Stimulated activated CD8-positive, alpha-beta memory T cell treated with anti-CD3 and anti-CD28 coated beads, Interleukin-7, amount 100 ng/mL, for 24 hours (primary cell): ENCODE results near the gene ACTL10.
"Not testable (repeated sequence)": the region's sequence is repeated elsewhere in the genome, so short reads cannot be mapped to it uniquely, and the experiment has no call there.

Source experiments
- DNase-seq: peaks from one replicate; pipeline ENCODE4 v3.0.0-alpha.2; 2020; ENCODE audit warnings: low read depth

Gene ACTL10

DNA sequence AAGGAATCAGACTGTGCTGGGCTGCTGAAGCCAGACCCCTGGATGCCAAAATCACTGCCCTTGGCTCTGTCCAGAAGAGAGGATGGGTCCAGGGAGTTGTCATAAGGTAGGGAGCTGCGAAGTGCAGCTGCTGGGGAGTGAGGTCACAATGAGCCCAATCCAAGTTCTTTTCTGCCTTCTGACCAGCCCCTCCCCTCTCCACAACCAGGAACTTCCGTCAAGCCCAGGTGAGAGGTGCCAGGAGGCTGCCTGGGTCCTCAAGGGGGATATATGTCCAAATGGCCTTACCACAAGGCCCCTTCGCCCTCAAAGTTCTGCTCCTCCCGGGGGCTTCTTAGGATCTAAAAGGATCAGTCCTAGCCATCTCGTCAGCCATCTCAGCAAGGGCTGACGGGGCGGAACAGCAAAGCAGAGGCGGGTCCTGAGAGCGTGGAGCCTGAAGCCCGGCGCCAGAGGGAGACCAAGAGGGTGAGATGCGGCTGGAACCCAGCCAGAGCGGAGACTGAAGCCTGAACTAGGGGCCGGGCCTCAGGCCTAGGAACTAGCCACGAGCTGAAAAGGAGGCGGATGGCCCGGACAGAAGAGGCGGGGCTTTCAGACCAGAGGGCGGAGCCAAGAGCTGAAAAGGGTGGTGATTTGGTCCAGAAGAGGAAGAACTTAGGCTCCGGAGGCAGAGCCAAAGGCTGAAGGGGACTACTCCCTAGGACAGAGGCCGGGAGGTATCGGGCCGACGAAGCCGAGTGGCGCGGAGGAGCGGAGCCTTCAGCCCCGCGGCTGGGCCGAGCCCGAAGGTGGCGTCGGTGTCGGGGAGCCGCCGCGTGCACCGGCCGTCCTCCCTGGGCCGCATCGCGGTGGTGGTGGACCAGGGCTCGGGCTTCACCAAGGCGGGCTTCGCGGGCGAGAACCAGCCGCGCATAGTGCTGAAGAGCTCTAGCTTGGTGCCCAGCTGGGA is at the start of gene ACTL10:
TSS of gene ACTL10 (plus strand) at position 651 of the 952 bp plus-strand sequence. CDS start 555 bp downstream, outside the sequence.
- peak; percentile 79 for DNase-seq

DNA sequence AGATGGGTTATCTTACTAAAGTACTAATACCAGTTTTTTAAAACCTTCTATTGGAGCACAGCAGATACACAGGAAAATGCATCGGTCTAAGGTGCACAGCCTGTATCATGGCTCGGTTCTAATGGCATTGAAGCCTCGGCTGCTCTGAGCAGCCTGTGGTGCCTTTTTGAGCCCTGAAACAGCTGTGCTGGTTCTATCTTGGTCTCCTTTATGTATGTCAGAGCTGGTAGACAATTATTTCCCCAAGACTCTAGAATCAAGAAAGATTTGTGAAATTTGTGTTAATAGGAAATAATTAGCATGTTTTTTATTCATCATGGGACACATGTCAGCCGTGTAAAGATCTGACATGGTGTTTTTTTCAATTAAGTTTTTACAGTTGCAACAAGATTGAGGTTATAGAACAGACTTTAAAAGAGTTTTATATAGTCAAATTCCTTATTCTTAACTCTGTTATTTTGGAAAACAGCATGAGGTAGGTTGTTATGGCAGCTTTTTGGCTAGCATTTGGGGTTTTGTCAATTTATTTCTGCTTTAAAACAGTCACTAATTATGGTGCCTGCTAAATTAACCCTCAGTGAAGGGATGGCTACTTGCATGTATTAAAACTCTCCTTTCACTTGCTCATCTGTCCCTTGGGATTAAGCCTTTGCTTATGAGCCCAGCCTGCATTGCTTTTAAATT is 44.9 kb upstream of the ACTL10 start:
- no peak for DNase-seq

DNA sequence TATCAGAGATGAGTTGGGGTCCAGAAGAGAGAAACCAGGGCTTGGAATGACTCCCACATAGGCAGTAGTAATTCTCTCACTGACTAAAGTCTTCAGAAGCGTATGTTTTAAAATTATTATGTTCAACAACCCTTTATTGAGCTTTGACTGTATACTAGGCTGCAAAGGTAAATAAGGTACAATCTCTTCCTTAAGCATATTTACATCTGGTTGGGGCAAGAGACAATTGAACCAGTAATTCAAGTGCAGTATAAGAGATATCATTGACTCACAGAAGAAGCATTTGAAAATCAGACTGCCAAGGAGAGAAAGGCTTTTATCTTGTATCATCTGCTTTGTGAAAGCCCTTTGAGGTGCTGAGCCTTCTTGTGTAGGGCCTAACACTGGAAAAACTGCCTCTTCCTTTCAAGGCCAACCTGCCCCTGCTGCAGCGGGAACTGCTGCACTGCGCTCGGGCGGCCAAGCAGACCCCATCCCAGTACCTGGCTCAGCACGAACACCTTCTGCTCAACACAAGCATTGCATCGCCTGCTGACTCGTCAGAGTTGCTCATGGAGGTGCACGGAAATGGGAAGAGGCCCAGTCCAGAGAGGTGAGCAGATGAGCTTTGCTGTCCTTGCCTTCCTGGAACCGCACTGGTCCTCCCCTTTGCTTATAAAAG is 43.9 kb upstream of the ACTL10 start:
- no peak for DNase-seq

DNA sequence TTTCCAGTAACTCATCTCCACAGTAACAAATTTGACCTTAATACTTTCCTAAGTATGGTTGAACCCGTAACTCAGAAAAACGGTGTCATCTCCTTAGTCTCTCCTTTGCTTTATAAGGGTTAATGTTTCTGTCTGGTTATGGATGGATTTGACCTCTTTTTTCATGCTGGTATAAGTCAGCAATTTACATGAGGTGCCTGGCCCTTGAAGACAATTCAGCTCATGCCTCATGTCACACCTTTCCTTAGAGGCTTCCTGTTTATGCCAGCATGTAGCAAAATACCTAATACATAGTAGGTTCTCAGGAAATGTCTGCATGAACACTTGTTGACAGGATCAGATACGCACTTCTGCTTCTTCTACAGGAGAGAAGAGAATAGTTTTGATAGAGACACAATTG is 42.3 kb upstream of the ACTL10 start:
- no peak for DNase-seq

DNA sequence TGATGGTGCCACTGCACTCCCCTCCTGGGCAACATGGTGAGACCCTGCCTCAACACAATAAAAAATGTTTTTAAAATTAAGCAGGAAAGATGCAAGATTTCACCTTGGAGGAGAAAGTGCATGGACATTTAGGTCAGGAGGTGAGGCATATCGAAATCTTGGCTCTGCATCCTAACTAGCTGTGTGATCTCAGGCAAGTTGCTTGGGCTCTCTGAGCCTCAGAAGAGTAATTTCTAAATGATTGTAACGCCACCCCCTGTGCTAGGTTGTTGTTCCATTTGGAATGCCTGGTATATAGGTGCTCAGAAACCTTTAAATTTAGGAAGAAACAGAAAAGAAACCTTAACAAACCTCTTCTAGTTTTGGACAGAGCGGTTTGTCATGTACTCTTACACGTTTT is 40.6 kb upstream of the ACTL10 start:
- no peak for DNase-seq

GRCh38 chr20:33627577-33628216 is 39.0 kb upstream of the ACTL10 start:
- no peak for DNase-seq

- no peak for DNase-seq
Observed at GRCh38 chr20:33629533-33629932, 37.2 kb upstream of the ACTL10 start.

DNA sequence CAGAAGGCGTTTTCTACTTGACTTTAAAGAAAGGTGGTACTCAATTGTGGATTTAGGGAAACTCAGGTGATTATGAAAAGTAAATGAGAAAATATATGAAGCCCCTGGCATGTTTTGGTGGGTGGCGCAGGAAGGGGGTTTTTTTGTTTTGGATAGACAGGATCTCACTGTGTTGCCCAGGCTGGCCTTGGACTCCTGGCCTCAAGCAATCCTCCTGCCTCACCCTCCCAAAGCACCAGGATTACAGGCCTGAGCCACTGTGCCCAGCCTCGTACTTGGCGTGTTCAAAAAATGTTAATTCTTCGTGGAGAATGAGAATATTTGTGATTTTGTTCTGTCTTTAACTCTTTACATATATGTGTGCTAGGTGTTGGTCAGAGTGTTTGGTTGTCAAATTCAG is 36.8 kb upstream of the ACTL10 start:
- no peak for DNase-seq

DNA sequence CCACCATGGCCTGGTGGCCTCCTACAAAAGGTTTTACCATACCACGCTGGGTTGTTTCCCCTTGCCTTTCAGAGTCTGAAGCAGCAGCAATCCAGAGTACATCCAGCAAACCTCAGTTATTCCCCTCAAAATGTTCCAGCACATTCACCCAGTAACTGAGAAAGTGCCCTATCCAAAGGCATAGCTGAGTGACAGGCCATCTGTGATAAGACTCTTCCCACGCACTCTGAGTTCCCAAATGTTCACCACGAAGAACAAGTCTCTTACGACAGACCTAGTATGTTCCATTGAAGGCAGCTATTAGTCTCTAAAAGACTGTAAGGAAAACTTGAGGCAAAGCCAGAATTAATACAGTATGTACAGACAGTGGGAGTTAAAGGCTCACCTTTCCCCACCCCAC is 36.2 kb upstream of the ACTL10 start:
- no peak for DNase-seq

DNA sequence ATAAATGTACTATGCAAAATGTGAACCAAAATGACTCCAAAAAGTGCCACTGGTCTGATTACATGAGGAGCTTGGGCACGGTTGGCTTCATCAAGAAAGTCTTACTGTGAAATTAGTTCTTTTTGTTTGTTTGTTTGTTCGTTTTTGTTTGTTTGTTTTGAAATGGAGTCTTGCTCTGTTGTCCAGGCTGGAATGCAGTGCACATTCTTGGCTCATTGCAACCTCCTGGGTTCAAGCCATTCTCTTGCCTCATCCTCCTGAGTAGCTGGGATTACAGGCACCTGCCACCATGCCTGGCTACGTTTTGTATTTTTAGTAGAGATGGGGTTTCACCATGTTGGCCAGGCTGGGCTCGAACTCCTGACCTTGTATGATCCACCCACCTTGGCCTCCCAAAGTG is 34.8 kb upstream of the ACTL10 start:
- not testable (repeated sequence) for DNase-seq

- DNase-seq = no peak
Observed at GRCh38 chr20:33635341-33635740, 31.4 kb upstream of the ACTL10 start.

GRCh38 chr20:33636776-33637175 is 30.0 kb upstream of the ACTL10 start:
- DNase-seq = no peak

GRCh38 chr20:33640287-33640686 is 26.5 kb upstream of the ACTL10 start:
- DNase-seq = no peak

DNA sequence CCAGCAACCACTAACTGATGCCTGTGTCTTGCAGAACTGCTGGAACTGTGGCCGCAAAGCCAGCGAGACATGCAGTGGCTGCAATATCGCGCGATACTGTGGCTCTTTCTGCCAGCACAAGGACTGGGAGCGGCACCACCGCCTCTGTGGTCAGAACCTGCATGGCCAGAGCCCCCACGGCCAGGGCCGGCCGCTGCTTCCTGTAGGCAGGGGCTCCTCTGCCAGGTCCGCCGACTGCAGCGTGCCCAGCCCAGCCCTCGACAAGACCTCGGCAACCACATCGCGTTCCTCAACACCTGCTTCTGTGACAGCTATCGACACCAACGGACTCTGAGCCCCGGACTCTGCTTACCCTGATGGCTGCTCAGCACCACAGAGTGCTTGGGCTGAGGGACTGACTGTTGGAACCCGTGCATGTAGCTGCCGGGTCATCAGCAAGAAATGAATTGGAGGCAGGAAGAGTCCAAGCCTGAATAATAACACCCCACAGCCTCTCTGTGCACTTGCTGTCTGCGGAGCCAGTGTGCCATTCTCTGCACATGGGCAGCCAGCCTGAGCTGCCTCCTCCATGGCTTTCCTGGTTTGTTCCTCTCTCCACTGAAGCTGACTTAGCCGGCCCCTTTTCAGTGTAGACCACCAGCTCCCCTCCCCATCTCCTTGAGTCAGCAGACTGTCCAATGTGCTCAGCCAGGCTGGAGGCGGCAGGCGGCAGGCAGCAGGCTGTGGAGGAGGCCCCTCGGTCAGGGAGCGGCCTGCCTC is 22.3 kb upstream of the ACTL10 start:
- no peak for DNase-seq

DNA sequence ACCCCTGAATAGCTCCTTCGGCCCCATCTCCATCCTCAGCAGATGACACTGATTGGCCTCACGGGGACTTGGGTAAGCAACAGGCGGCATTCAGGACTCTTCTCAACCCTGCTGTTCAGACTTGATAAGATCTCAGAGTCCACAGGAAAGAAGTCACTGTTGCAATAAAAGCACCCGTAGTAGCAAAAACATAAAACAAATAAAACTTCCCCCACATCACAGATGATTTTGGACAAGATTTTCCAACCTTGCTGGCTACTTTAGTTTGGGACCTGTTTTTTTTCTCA is 21.7 kb upstream of the ACTL10 start:
- no peak for DNase-seq

- no peak for DNase-seq
Observed at GRCh38 chr20:33645396-33645795, 21.3 kb upstream of the ACTL10 start.

DNA sequence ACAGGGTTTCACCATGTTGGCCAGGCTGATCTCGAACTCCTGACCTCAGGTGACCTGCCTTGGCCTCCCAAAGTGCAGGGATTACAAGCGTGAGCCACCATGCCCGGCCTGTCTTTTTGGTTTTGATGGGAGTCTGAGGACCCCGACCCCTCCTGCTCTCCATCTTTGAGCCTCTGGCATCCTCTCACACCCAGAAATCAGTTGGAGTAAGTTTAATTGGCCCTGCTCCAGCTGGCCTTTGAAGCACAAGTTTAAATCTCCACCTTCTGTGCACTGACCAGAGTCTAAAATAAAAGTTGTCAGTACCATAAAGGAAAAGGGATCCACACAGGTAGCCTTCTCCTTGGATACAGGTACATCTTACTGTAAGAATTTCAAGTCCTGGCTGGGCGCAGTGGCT is 20.6 kb upstream of the ACTL10 start:
- no peak for DNase-seq

DNA sequence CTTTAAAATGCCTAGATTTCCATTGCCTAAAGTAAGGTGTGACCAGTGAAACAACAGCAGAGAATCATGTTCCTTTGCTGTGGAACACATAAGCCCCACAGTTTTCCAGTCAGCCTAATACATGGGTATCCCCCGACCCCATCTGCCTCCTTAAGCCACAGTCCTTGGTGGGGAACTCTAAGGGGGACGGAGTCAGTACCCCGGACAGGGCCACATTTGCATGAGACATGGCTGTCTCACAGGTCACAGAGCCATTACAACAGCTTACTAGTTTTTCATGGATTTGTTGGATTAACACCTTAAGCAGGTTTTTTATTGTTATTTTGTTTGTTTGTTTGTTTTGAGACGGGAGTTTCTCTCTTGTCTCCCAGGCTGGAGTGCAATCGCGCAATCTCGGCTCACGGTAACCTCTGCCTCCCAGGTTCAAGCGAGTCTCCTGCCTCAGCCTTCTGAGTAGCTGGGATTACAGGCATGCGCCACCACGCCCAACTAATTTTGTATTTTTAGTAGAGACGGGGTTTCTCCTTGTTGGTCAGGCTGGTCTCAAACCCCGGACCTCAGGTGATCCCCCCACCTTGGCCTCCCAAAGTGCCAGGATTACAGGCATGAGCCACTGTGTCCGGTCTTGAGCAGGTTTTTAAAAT is 19.7 kb upstream of the ACTL10 start:
- not testable (repeated sequence) for DNase-seq

- DNase-seq = no peak
Observed at GRCh38 chr20:33647603-33648395, 18.9 kb upstream of the ACTL10 start.

- DNase-seq = no peak
Observed at GRCh38 chr20:33648396-33649004, 18.2 kb upstream of the ACTL10 start.
